Stomach (tissue), 19 donors: ENCODE data around the gene PACSIN3. TPM values are rescaled to one million over a fixed set of nuclear protein-coding genes. Genes with fewer than 3 reads are reported as not detected.
A peak's percentile ranks its signal among the peaks of the same experiment; 100 is the strongest.

ENCODE experiments used
- DNase-seq, 2 donors: peaks; one replicate each; pipeline versions ENCODE4 v3.0.0 to v3.0.0-alpha.2; 2013 to 2019
- H3K27ac ChIP-seq, 5 donors: fragments of 200-600 bp in 4 of 5; sonication (generic) in 4 of 5; one replicate each; pipeline ENCODE4 v1.5.1; 2013 to 2019; ENCODE audit warnings: mild to moderate bottlenecking in 1 of 5, moderate library complexity in 1 of 5
- H3K27me3 ChIP-seq, 3 donors: fragments of 200-600 bp; sonication (generic); one replicate each; pipeline ENCODE4 v1.5.1; 2017 to 2019; ENCODE audit warnings: mixed run types in 1 of 3
- H3K36me3 ChIP-seq, 4 donors: fragments of 200-600 bp; sonication (generic); 1 replicate in 3 of 4; 2 replicates in 1 of 4; pipeline ENCODE4 v1.5.1; 2016 to 2019
- H3K4me1 ChIP-seq, 4 donors: fragments of 200-600 bp; sonication (generic); one replicate each; pipeline ENCODE4 v1.5.1; 2016 to 2019
- H3K4me3 ChIP-seq, 4 donors: fragments of 200-600 bp; sonication (generic) in 3 of 4; one replicate each; pipeline ENCODE4 v1.5.1; 2016 to 2019; ENCODE audit warnings: mild to moderate bottlenecking in 1 of 4
- H3K9me3 ChIP-seq, 4 donors: fragments of 200-600 bp; sonication (generic); one replicate each; pipeline ENCODE4 v1.5.1; 2016 to 2019
- CTCF ChIP-seq, 7 experiments: fragments of 450-650 bp in 4 of 7; fragments of 200-600 bp in 3 of 7; sonication (generic) in 3 of 7; IDR thresholded peaks; one replicate each; pipeline ENCODE4 v1.5.1; 2016 to 2019; ENCODE audit warnings: antibody characterized with exemption in 7 of 7, control low read depth in 2 of 7, mild to moderate bottlenecking in 1 of 7
- EP300 ChIP-seq: sonication (generic); formaldehyde crosslinking; IDR thresholded peaks from one replicate; pipeline ENCODE4 v1.6.1; 2017; ENCODE audit warnings: antibody characterized with exemption
- POLR2A ChIP-seq, 4 donors: fragments of 450-650 bp; IDR thresholded peaks; one replicate each; pipeline ENCODE4 v1.6.1; 2016; ENCODE audit warnings: antibody characterized with exemption in 4 of 4, control low read depth in 2 of 4, mild to moderate bottlenecking in 1 of 4, moderate library complexity in 1 of 4
- POLR2AphosphoS5 ChIP-seq, 3 donors: sonication (generic); formaldehyde crosslinking; IDR thresholded peaks; one replicate each; pipeline ENCODE4 v1.6.1; 2016; ENCODE audit warnings: antibody characterized with exemption in 3 of 3
- WGBS, 5 donors: extraction: QIAGEN DNeasy Blood & Tissue Kit in 3 of 5; methylation state at CpG; one replicate each; pipeline versions ENCODE4 v1.1.5 to v1.1.7; 2013 to 2018; 5-methylcytosine and 5-hydroxymethylcytosine counted together
- intact Hi-C: fragments of 100-400 bp; cut with DNase I; formaldehyde crosslinking; loops from one replicate; pipeline ENCODE4 v1.15.1; 2023; ENCODE audit warnings: low total_unique reads
- long read RNA-seq, 10 donors: transcript quantifications; one replicate each; lab custom pipeline, GENCODE V29; 2026
- polyA plus RNA-seq, 3 donors: library from polyadenylated mRNA; stranded (reverse); fragments of 200-250 nt; gene quantifications; one replicate each; pipeline ENCODE4 v1.2.3, GENCODE V29; 2013
- total RNA-seq, 5 donors: library from RNA; depleted of rRNA; stranded (reverse); fragments of >200 nt; gene quantifications; one replicate each; pipeline versions ENCODE4 v1.1.0 to v1.2.3, GENCODE V29; 2014 to 2016
- donor health status: healthy with polysubstance abuse.
- donor health status: Bipolar disorder and iron deficiency.
- donor health status: healthy.

The PACSIN3 gene
- total RNA-seq: 10 to 100 TPM in 3 of 5 donors, 1 to 10 TPM in 2; 6.4 to 38.4 (median 21.3) TPM
- 10 to 100 TPM; 19.6 to 59.0 (median 30.8) TPM for polyA plus RNA-seq
- long read RNA-seq, donor 1, partial matches to known transcripts: 0 of 5 reads
- long read RNA-seq, donor 1, other reads (novel, unspliced or antisense): 0 of 5 reads
- long read RNA-seq, donor 2, partial matches to known transcripts: 0 of 1 reads
- long read RNA-seq, donor 2, other reads (novel, unspliced or antisense): 0 of 1 reads
- long read RNA-seq, donor 3, partial matches to known transcripts: 0 of 1 reads
- long read RNA-seq, donor 3, other reads (novel, unspliced or antisense): 0 of 1 reads
- long read RNA-seq, donor 4: 0 reads
- long read RNA-seq, donor 5, partial matches to known transcripts: 0 of 6 reads
- long read RNA-seq, donor 5, other reads (novel, unspliced or antisense): 0 of 6 reads
- long read RNA-seq, donor 6, transcript PACSIN3-201 (11 exons, 1,843 nt): major isoform, 7 of 28 reads
- long read RNA-seq, donor 6, partial matches to known transcripts: 19 of 28 reads
- long read RNA-seq, donor 6, other reads (novel, unspliced or antisense): 0 of 28 reads
- long read RNA-seq, donor 7, partial matches to known transcripts: 0 of 2 reads
- long read RNA-seq, donor 7, other reads (novel, unspliced or antisense): 0 of 2 reads
- long read RNA-seq, donor 8, transcript PACSIN3-201 (11 exons, 1,843 nt): major isoform, 5 of 5 reads
- long read RNA-seq, donor 8, partial matches to known transcripts: 0 of 5 reads
- long read RNA-seq, donor 8, other reads (novel, unspliced or antisense): 0 of 5 reads
- long read RNA-seq, donor 9: 0 reads
- long read RNA-seq, donor 10, partial matches to known transcripts: 0 of 1 reads
- long read RNA-seq, donor 10, other reads (novel, unspliced or antisense): 0 of 1 reads

DNA sequence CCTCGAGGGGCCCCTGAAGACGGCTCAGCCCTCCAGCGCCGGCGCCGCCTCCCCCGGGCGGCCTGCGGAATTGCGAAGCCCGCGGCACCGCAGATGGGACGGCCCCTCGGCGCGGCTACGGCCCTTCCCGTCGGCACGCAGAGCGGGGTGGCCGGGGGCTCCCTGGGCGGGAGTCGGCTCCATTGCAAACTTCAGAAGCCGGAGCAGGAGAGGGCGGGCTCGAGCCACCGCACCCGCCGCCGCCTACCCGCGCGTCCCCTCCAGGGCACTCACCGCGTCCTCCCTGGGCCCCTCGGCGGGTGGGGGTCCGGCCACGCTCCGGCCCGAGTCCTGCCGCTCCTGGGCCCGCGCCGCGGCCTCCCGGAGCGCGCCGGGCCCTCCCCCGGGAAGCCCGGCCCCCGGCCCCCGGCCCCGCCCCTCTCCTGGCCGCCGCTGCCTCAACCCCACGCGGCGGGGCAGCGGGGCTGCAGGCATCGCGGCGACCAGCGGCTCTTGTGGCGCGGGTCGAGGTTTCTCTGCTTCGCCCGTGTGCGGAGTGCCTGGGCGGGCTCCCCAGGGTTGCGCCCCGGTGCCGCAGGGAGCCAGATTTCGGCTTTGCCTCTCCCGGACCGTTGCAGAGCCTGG, at the start of gene PACSIN3:
Gene PACSIN3 (minus strand): TSS at position 359 of the 624 bp plus-strand sequence. CDS start 3,707 bp downstream, outside the sequence.
- H3K4me1 ChIP-seq: peaks cover 39 to 72% (median 57%) of the 10 kb centered on the region in 4 donors

GRCh38 chr11:47235163-47235562, 48.9 kb upstream of the PACSIN3 start:
- H3K9me3 ChIP-seq: no peaks in the 10 kb centered on the region
- peaks cover 9 to 23% (median 14%) of the 10 kb centered on the region in 4 donors for H3K4me1 ChIP-seq
- H3K27ac ChIP-seq: peak overlapping the region; percentile 21 to 82 (median 71)
- no peaks in the 10 kb centered on the region for H3K27me3 ChIP-seq
- H3K36me3 ChIP-seq: peaks cover 13 to 54% (median 44%) of the 10 kb centered on the region in 4 donors
- TF ChIP-seq EP300 (no peak), POLR2AphosphoS5 (IDR thresholded peaks at IDR 0.05) (no peak), CTCF (IDR thresholded peaks at IDR 0.05) (no peak), POLR2A (IDR thresholded peaks at IDR 0.05) (no peak)
- intact Hi-C loops: no loop called here
- 68 to 83% (median 80%) methylated on average over 10 to 12 of the region's 12 CpGs for whole genome bisulfite sequencing, 5 donors
- peak overlapping the region in 2 of 4 donors; percentile 30 to 33 for H3K4me3 ChIP-seq
- DNase-seq: no peak

More for the DNA sequence above, at the start of gene PACSIN3:
- peak within 1 kb of the TSS; percentile 78 to 90 (median 82) for H3K4me3 ChIP-seq
- intact Hi-C loops: loop anchor here (10.0 kb wide), 1 partner anchor 79 kb away; no protein-coding TSS in a partner anchor
- H3K36me3 ChIP-seq: peaks cover 0 to 13% (median 2%) of the 10 kb centered on the region in 4 donors
- H3K27ac ChIP-seq: peak within 1 kb of the TSS; percentile 83 to 97 (median 90)
- 0 to 6% (median 1%) methylated on average over 7 to 80 of the region's 80 CpGs for WGBS, 5 donors
- H3K27me3 ChIP-seq: peaks cover 0 to 34% (median 5%) of the 10 kb centered on the region in 3 donors
- peak; percentile 69 to 83 for DNase-seq
- TF ChIP-seq EP300 (no peak), POLR2A (IDR thresholded peaks at IDR 0.05) (no peak), POLR2AphosphoS5 (IDR thresholded peaks at IDR 0.05) (peak in 1 of 3 donors; percentile 22), CTCF (IDR thresholded peaks at IDR 0.05) (peak in 3 of 7 experiments; percentile 8 to 16 (median 13))
- H3K9me3 ChIP-seq: no peaks in the 10 kb centered on the region

GRCh38 chr11:47234669-47235100, 48.5 kb upstream of the PACSIN3 start:
- 21 to 45% (median 27%) methylated on average over 12 of the region's 12 CpGs for WGBS, 5 donors
- H3K27ac ChIP-seq: peak overlapping the region; percentile 43 to 82 (median 71)
- no peaks in the 10 kb centered on the region for H3K27me3 ChIP-seq
- peaks cover 9 to 49% (median 42%) of the 10 kb centered on the region in 4 donors for H3K36me3 ChIP-seq
- no peaks in the 10 kb centered on the region for H3K9me3 ChIP-seq
- TF ChIP-seq POLR2AphosphoS5 (IDR thresholded peaks at IDR 0.05) (no peak), POLR2A (IDR thresholded peaks at IDR 0.05) (no peak), EP300 (no peak), CTCF (IDR thresholded peaks at IDR 0.05) (no peak)
- intact Hi-C loops: no loop called here
- peak; percentile 70 to 86 for DNase-seq
- peak overlapping the region; percentile 26 to 42 (median 32) for H3K4me3 ChIP-seq
- peaks cover 9 to 23% (median 14%) of the 10 kb centered on the region in 4 donors for H3K4me1 ChIP-seq
